Activated CD4-positive, alpha-beta T cell treated with anti-CD3 and anti-CD28 coated beads for 36 hours (primary cell): ENCODE results near the gene ARMCX4. TPM values are rescaled to one million over a fixed set of nuclear protein-coding genes. Genes with fewer than 3 reads are reported as not detected.
A peak's percentile ranks its signal among the peaks of the same experiment; 100 is the strongest.

Source experiments
- ATAC-seq: fragments of 200-7000 bp; cut with Tn5 transposase; one replicate; pipeline ENCODE4 v1.10.0; 2021; ENCODE audit warnings: mild to moderate bottlenecking, moderate library complexity
- CTCF ChIA-PET: fragments of 350-600 bp; sonication (Branson Sonifier 250); formaldehyde crosslinking; loops from one replicate; lab custom pipeline; 2021; ENCODE audit warnings: antibody characterized with exemption; lab: Charles Lee
- POLR2A ChIA-PET: fragments of 350-600 bp; sonication (Branson Sonifier 250); formaldehyde crosslinking; loops from one replicate; lab custom pipeline; 2021; ENCODE audit warnings: antibody characterized with exemption, inconsistent platforms; lab: Charles Lee
- DNase-seq: peaks from one replicate; pipeline ENCODE4 v3.0.0-alpha.2; 2020
- H3K27ac Mint-ChIP-seq: one replicate; pipeline ENCODE4 v1.8.0; 2021; ENCODE audit warnings: mixed read lengths
- H3K27me3 Mint-ChIP-seq: one replicate; pipeline ENCODE4 v1.8.0; 2021; ENCODE audit warnings: mixed read lengths
- H3K36me3 Mint-ChIP-seq: one replicate; pipeline ENCODE4 v1.8.0; 2021; ENCODE audit warnings: low read depth, mixed read lengths
- H3K4me1 Mint-ChIP-seq: one replicate; pipeline ENCODE4 v1.8.0; 2021; ENCODE audit warnings: mixed read lengths
- H3K4me3 Mint-ChIP-seq: one replicate; pipeline ENCODE4 v1.8.0; 2021; ENCODE audit warnings: mild to moderate bottlenecking, moderate library complexity, mixed read lengths
- H3K9me3 Mint-ChIP-seq: one replicate; pipeline ENCODE4 v1.8.0; 2021; ENCODE audit warnings: low read depth, mixed read lengths
- intact Hi-C, 2 experiments: fragments of 100-400 bp; cut with DNase I in 1 of 2; cut with micrococcal nuclease in 1 of 2; formaldehyde crosslinking; loops; one replicate each; pipeline versions ENCODE4 v1.14.2 to v1.15.1; 2022 to 2024; cut with DNase I, micrococcal nuclease
- total RNA-seq, 2 experiments: library from RNA; stranded (reverse); gene quantifications; one replicate each; pipeline ENCODE4 v1.2.3, GENCODE V29; 2021

The ARMCX4 gene
- total RNA-seq, result 1 to 10 TPM; 5.6 to 6.0 TPM

DNA sequence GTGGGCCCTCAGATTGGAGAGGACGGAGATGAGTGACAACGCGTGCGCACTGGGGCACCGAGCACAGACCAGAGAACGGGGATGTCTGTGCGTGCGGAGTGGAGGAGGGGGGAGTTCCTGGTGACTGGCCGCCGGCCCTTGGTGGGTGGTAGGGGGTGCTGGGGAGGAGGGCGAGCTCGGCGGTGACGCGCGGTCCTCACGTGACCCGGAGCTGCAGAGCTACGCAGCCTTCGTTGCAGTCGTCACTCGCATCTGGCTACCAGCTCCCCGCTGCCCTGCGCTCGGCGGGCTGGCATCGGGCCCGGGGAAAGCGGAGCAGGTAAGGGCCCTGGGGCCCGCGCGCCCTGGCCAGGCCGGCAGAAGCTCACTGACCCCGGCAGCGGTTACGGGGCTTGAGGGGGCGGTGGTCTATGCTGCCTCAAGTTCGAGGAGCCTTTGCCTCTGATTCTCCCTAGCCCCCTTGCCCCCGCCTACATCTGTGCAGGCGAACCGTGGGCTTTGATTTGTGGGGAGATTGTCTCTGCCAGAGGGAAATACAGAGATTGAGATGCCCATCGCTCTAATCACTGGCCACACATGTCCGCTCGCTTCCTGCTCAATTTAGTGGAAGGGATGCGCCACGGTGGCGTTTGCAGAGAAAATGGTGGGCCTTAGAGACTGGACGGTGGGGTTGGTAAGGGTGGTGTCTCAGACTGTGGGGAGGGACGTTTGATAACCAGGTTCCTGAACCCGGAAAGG is at the start of gene ARMCX4:
ARMCX4 (plus strand) TSS at position 245 of the 738 bp plus-strand sequence. CDS start 3,134 bp downstream, outside the sequence.
- ChIA-PET CTCF (no interaction called here), POLR2A (interaction anchor here (0.6 kb wide), 1 partner anchor 447 kb away, joined by 3 read pairs; the partner anchor contains the start of gene ZMAT1)
- peak within 1 kb of the TSS; percentile 66 for H3K4me3 Mint-ChIP-seq
- no peaks in the 10 kb centered on the region for H3K9me3 Mint-ChIP-seq
- peak; percentile 65 for DNase-seq
- no peaks in the 10 kb centered on the region for H3K27me3 Mint-ChIP-seq
- intact Hi-C loops, result loop anchor here in 1 of 2 experiments (5.0 kb wide), 1 partner anchor 68 kb away; no protein-coding TSS in a partner anchor
- H3K36me3 Mint-ChIP-seq, result no peaks in the 10 kb centered on the region
- ATAC-seq, result peak; percentile 92
- peak within 1 kb of the TSS; percentile 63 for H3K27ac Mint-ChIP-seq
- H3K4me1 Mint-ChIP-seq, result peaks cover 7% of the 10 kb centered on the region

DNA sequence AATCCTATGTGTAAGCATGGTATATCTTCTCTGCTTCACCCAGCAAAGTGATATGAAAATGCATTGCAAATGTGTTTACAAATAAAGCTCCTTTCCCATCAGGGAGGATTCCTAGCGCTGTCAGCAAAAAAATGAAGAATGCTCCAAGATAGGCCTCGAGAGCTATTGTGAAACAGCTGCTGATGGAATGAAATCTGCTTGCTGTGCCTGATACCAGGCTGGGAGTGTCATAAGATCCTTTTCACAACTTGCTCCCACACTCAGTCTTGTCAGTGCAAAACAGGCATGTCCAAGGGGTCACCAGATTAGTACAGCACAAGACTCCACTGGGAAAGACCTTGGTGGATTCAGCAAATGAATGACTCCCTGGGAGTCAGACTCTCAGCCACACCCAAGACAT is 43.2 kb upstream of the ARMCX4 start:
- ChIA-PET POLR2A (no interaction called here), CTCF (no interaction called here)
- intact Hi-C loops, result no loop called here
- DNase-seq (no peak), ATAC-seq (no peak)
- H3K4me1 Mint-ChIP-seq, result no peaks in the 10 kb centered on the region
- no peaks in the 10 kb centered on the region for H3K9me3 Mint-ChIP-seq
- H3K36me3 Mint-ChIP-seq, result peaks cover 35% of the 10 kb centered on the region
- no peaks in the 10 kb centered on the region for H3K27me3 Mint-ChIP-seq
- H3K27ac Mint-ChIP-seq, result no peak overlapping the region
- no peak overlapping the region for H3K4me3 Mint-ChIP-seq

DNA sequence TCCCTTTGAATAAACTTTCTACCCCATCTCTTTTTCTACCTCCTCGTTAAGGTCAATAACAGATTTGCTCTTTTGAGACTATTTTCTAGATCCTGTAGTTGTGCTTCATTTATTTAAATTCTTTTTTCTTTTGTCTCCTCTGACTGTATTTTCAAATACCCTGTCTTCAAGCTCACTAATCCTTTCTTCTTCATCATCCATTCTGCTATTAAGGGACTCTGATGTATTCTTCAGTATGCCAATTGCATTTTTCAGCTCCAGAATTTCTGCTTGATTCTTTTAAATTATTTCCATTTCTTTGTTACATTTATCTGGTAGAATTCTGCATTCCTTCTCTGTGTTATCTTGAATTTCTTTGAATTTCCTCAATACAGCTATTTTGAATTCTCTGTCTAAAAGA is 36.0 kb upstream of the ARMCX4 start:
- no peak for DNase-seq
- intact Hi-C loops, result no loop called here
- no peaks in the 10 kb centered on the region for H3K27me3 Mint-ChIP-seq
- no peaks in the 10 kb centered on the region for H3K9me3 Mint-ChIP-seq
- CTCF ChIA-PET, result no interaction called here
- no peak for ATAC-seq
- POLR2A ChIA-PET, result no interaction called here
- H3K4me1 Mint-ChIP-seq, result no peaks in the 10 kb centered on the region
- H3K27ac Mint-ChIP-seq, result no peak overlapping the region
- peaks cover 15% of the 10 kb centered on the region for H3K36me3 Mint-ChIP-seq
- no peak overlapping the region for H3K4me3 Mint-ChIP-seq

DNA sequence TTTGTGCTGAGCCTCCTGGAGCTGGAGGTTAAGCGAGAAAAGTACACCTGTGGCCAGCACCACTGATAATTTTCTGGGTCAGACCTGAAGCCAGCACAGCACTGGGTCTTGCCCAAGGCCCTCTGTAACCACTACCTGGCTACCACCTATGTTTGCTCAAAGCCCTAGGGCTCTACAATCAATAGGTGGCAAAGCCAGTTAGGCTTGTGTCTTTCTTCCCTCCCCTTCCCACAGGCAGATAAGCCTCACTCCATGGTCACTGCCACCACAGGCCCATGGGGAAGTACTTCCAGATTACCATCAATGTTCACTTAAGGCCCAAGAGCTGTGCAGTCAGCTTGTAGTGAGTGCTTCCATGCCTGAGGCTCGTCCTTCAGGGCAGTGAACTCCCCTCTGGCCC is 35.2 kb upstream of the ARMCX4 start:
- H3K4me3 Mint-ChIP-seq, result no peak overlapping the region
- intact Hi-C loops, result no loop called here
- no peak for DNase-seq
- H3K9me3 Mint-ChIP-seq, result no peaks in the 10 kb centered on the region
- no peaks in the 10 kb centered on the region for H3K27me3 Mint-ChIP-seq
- H3K27ac Mint-ChIP-seq, result no peak overlapping the region
- CTCF ChIA-PET, result interaction anchor here (0.6 kb wide), 1 partner anchor 634 kb away, joined by 3 read pairs; no protein-coding TSS in a partner anchor
- peaks cover 15% of the 10 kb centered on the region for H3K36me3 Mint-ChIP-seq
- no peak for ATAC-seq
- no peaks in the 10 kb centered on the region for H3K4me1 Mint-ChIP-seq
- POLR2A ChIA-PET, result no interaction called here

DNA sequence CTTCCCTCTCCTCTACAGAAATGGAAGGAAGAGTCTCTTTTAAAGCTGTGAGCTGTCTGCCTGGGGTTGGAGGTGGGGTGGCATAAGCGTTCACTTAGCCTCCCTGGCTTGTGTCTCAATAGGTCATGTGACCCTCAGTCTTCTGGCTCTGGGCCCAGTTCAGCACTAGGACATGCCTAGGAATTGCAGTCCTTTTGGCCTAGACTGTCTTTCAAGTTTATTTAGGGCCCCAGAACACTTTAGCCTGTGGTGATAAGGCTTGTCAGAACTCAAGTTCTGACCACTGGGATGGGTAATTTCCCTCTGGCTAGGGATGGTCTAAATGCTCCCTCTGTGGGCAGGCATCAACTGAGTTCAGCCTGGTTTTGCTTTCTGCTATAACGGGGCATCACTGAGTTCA is 34.3 kb upstream of the ARMCX4 start:
- Mint-ChIP-seq H3K4me3 (no peak overlapping the region), H3K27me3 (no peaks in the 10 kb centered on the region), H3K36me3 (peaks cover 15% of the 10 kb centered on the region), H3K4me1 (no peaks in the 10 kb centered on the region), H3K9me3 (no peaks in the 10 kb centered on the region), H3K27ac (no peak overlapping the region)
- CTCF ChIA-PET, result no interaction called here
- intact Hi-C loops, result no loop called here
- no peak for DNase-seq
- POLR2A ChIA-PET, result no interaction called here
- no peak for ATAC-seq

DNA sequence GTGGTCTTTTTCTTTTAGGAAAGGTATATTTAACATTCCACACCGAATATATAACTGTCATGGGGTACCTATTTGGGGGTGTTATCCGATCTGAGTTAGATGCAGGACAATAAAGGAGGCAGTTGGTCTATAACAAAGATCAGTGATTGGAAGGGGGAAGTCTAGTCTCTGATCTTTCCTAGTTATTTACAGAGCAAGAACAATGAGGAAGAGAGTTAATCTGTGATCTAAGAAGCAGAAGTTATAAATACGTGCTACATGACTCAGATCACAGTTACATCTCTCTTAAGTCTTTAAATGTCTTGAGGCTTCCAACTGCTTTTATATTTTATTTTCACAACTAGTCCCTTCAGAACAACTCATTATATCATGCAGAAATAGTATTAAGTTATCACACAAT is 33.2 kb upstream of the ARMCX4 start:
- Mint-ChIP-seq H3K36me3 (peaks cover 13% of the 10 kb centered on the region), H3K27me3 (no peaks in the 10 kb centered on the region), H3K9me3 (no peaks in the 10 kb centered on the region), H3K27ac (no peak overlapping the region), H3K4me1 (no peaks in the 10 kb centered on the region), H3K4me3 (no peak overlapping the region)
- ChIA-PET CTCF (no interaction called here), POLR2A (no interaction called here)
- intact Hi-C loops, result no loop called here
- ATAC-seq (no peak), DNase-seq (no peak)

DNA sequence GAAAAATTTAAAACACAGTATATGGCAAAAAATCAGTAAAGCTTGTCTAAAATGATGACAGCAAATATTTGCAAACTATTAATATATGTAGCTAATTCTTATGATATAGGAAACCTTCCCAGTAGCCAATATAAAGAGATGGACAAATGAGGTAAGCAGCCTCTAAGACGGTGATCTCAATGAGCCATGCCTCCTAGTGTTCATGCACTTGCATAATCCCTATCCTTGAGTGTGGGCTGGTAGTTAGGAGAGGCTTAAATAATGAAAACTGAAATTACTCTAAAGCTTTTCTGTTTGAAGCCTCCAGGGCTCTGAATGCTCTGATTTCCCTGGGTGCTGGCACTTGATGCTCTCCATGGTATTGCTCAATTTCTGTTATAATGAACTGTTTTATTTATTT is 24.6 kb upstream of the ARMCX4 start:
- H3K4me3 Mint-ChIP-seq, result no peak overlapping the region
- H3K9me3 Mint-ChIP-seq, result no peaks in the 10 kb centered on the region
- H3K27me3 Mint-ChIP-seq, result no peaks in the 10 kb centered on the region
- ATAC-seq (no peak), DNase-seq (no peak)
- no peaks in the 10 kb centered on the region for H3K4me1 Mint-ChIP-seq
- POLR2A ChIA-PET, result interaction anchor here (0.6 kb wide), 1 partner anchor 46 kb away, joined by 6 read pairs; no protein-coding TSS in a partner anchor
- H3K36me3 Mint-ChIP-seq, result peaks cover 3% of the 10 kb centered on the region
- no peak overlapping the region for H3K27ac Mint-ChIP-seq
- CTCF ChIA-PET, result no interaction called here
- intact Hi-C loops, result no loop called here

DNA sequence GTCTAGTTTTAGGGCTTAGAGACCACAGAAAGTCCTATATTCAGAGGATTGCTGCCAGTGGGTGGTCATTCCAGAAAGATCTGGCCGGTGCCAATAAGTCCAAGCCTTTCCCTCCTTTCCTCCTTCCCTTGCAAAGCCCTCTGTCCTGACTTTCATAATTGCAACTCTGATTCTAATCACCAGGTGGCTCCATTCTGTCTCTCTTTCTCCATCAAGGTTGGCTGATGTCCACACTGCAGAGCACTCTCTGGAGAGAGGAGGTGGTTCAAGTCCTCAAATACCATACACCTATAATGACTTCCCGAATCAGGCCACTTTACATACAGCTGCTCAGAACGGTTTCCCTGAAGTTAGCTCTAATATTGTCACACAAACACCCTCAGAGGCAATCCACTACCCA is 22.4 kb upstream of the ARMCX4 start:
- Mint-ChIP-seq H3K36me3 (peaks cover 3% of the 10 kb centered on the region), H3K27ac (no peak overlapping the region), H3K9me3 (no peaks in the 10 kb centered on the region), H3K4me1 (no peaks in the 10 kb centered on the region), H3K27me3 (no peaks in the 10 kb centered on the region), H3K4me3 (no peak overlapping the region)
- CTCF ChIA-PET, result no interaction called here
- ATAC-seq (no peak), DNase-seq (no peak)
- intact Hi-C loops, result no loop called here
- POLR2A ChIA-PET, result no interaction called here

DNA sequence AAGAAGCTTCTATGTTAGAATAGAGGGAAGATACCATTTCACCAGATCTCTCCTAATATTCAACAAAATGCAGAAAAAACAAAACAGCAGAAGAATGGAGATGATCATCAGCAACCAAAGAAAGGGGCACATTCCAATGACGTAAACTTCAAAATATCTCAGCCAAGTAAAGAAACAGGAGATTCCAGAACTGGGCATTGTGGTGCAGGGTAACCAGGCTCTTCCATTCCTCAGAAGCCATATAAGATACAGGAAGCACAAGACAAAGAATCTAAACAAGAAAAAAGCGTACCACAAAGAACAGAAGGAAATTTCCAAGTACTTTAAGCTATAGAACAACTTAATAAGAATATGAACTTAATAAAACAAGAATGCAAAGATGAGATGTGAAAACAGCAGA is 6.9 kb upstream of the ARMCX4 start:
- ChIA-PET POLR2A (no interaction called here), CTCF (no interaction called here)
- intact Hi-C loops, result no loop called here
- ATAC-seq (no peak), DNase-seq (no peak)
- Mint-ChIP-seq H3K36me3 (no peaks in the 10 kb centered on the region), H3K27me3 (no peaks in the 10 kb centered on the region), H3K4me3 (no peak overlapping the region), H3K4me1 (no peaks in the 10 kb centered on the region), H3K9me3 (no peaks in the 10 kb centered on the region), H3K27ac (no peak overlapping the region)

DNA sequence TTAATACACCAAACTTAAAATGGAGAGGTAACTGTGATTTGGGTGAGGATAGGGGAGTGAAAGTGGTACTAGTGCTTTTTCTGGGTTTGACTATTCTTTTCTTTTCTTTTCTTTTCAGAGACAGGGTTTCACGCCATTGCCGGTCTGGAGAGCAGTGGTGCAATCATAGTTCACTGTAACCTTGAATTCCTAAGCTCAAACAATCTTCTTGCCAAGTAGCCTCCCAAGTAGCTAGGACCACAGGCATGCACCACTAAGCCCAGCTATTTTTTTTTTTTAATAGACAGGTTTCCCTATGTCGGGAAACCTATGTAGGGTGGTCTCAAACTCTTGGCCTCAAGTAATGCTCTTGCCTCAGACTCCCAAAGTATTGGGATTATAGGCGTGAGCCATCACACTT is 3.0 kb upstream of the ARMCX4 start:
- no peak overlapping the region for H3K4me3 Mint-ChIP-seq
- ChIA-PET CTCF (interaction anchor here (0.9 kb wide), 1 partner anchor 66 kb away, joined by 3 read pairs; no protein-coding TSS in a partner anchor), POLR2A (no interaction called here)
- H3K36me3 Mint-ChIP-seq, result no peaks in the 10 kb centered on the region
- H3K9me3 Mint-ChIP-seq, result no peaks in the 10 kb centered on the region
- DNase-seq (no peak), ATAC-seq (no peak)
- peaks cover 7% of the 10 kb centered on the region for H3K4me1 Mint-ChIP-seq
- no peak overlapping the region for H3K27ac Mint-ChIP-seq
- intact Hi-C loops, result no loop called here
- H3K27me3 Mint-ChIP-seq, result no peaks in the 10 kb centered on the region

DNA sequence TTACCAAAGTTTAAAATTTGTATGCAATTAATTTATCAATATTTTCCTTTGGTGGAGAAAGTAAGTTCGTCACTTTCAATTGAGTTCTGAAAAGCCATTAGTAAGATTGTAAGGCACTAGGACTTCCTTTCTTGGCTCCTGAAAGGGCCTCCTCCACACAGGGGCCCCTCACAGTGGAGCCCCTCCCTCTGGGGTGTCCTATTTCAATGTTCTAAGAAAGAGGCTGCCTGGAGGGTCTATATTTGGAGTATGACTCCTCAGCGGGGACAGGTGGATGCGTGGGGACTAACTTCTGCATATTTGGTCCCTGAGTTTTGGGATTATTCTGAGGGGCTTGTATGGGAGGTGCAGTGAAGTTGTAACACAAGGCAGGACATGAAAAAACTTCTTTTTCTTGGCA is 1.6 kb upstream of the ARMCX4 start:
- Mint-ChIP-seq H3K9me3 (no peaks in the 10 kb centered on the region), H3K36me3 (no peaks in the 10 kb centered on the region), H3K4me1 (peaks cover 7% of the 10 kb centered on the region), H3K4me3 (no peak overlapping the region), H3K27ac (no peak overlapping the region), H3K27me3 (no peaks in the 10 kb centered on the region)
- DNase-seq, result no peak
- ChIA-PET CTCF (interaction anchor here (0.7 kb wide), 1 partner anchor 10 kb away, joined by 3 read pairs; no protein-coding TSS in a partner anchor), POLR2A (no interaction called here)
- intact Hi-C loops, result no loop called here
- no peak for ATAC-seq

DNA sequence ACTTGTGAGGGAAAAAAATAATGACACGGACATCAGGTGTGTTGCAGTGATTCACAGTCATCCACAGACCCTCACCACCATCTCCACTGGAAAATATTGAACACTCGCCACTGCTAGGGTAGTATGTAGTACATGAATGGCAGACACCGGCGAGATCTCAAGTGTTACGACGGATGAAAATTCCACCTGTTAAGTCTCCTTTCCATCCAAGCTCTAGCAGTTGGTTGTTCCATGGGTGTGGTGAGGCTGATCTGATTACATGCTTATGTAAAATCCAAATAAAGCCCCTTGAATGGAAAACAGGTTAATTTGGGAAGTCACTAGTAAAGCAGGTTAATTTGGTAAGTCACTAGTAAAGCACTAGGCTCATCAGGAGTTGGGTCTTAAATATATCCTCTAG is 1.1 kb upstream of the ARMCX4 start:
- Mint-ChIP-seq H3K27me3 (no peaks in the 10 kb centered on the region), H3K9me3 (no peaks in the 10 kb centered on the region), H3K4me3 (no peak overlapping the region), H3K4me1 (peaks cover 7% of the 10 kb centered on the region), H3K36me3 (no peaks in the 10 kb centered on the region), H3K27ac (no peak overlapping the region)
- ATAC-seq (no peak), DNase-seq (no peak)
- intact Hi-C loops, result no loop called here
- ChIA-PET POLR2A (no interaction called here), CTCF (interaction anchor here (0.7 kb wide), 1 partner anchor 9 kb away, joined by 3 read pairs; no protein-coding TSS in a partner anchor)
